ENCODE data around the gene STK39. TPM values are rescaled to one million over a fixed set of nuclear protein-coding genes. Genes with fewer than 3 reads are reported as not detected.

STK39 gene
- total and polyA plus RNA-seq, 2 experiments from 2014 or later, result 3.2 to 14.6 TPM

- TF ChIP-seq EZH2 (IDR thresholded peaks at IDR 0.05; ENCODE audit: insufficient read depth, poor library complexity, severe bottlenecking) (no peak), EZH2phosphoT487 (IDR thresholded peaks at IDR 0.05; ENCODE audit: insufficient read depth, low read depth) (no peak)
- H3K4me2 ChIP-seq (ENCODE audit: unreplicated experiment), result no peak overlapping the region
- no peaks in the 10 kb centered on the region for H3K9me2 ChIP-seq (ENCODE audit: insufficient read depth)
- H3F3A ChIP-seq (ENCODE audit: insufficient read depth), result no peaks in the 10 kb centered on the region
- H2AFZ ChIP-seq, result no peak overlapping the region
- H3K9ac ChIP-seq, result no peak overlapping the region
- no peak overlapping the region for H3K27ac ChIP-seq
- no peaks in the 10 kb centered on the region for H3K79me2 ChIP-seq (ENCODE audit: insufficient read depth)
- H4K20me1 ChIP-seq (ENCODE audit: insufficient read depth), result no peaks in the 10 kb centered on the region
- H3K36me3 ChIP-seq (ENCODE audit: low read depth), result no peaks in the 10 kb centered on the region
- H3K4me3 ChIP-seq, result no peak overlapping the region
- no peaks in the 10 kb centered on the region for H3K9me3 ChIP-seq (ENCODE audit: low read depth)
- no peak for DNase-seq
- WGBS, 2 experiments (ENCODE audit: low coverage in 1 of 2, low lambda C conversion rate in 2 of 2, missing lambda C conversion rate in 2 of 2), result 45 to 51% methylated on average over 9 of the region's 9 CpGs
- in situ Hi-C loops (cut with MboI), result no loop called here
- H3K27me3 ChIP-seq (replicated peaks; ENCODE audit: insufficient read depth), result no peaks in the 10 kb centered on the region
- H3K4me1 ChIP-seq (ENCODE audit: insufficient read depth), result peaks cover 6% of the 10 kb centered on the region
Observed at GRCh38 chr2:168146892-168147810, 100.2 kb downstream of the STK39 start.

- in situ Hi-C loops (cut with MboI), result no loop called here
Observed at GRCh38 chr2:168145426-168146310, 101.7 kb downstream of the STK39 start.

GRCh38 chr2:168145011-168145410 is 102.4 kb downstream of the STK39 start:
- 83 to 88% methylated on average over 2 of the region's 2 CpGs for WGBS, 2 experiments (ENCODE audit: low coverage in 1 of 2, low lambda C conversion rate in 2 of 2, missing lambda C conversion rate in 2 of 2)
- in situ Hi-C loops (cut with MboI), result no loop called here

More at GRCh38 chr2:168145426-168146310, 101.7 kb downstream of the STK39 start:
- no peak overlapping the region for H2AFZ ChIP-seq
- DNase-seq, result no peak
- no peaks in the 10 kb centered on the region for H3K27me3 ChIP-seq (replicated peaks; ENCODE audit: insufficient read depth)
- H4K20me1 ChIP-seq (ENCODE audit: insufficient read depth), result no peaks in the 10 kb centered on the region
- peaks cover 6% of the 10 kb centered on the region for H3K4me1 ChIP-seq (ENCODE audit: insufficient read depth)
- no peaks in the 10 kb centered on the region for H3K36me3 ChIP-seq (ENCODE audit: low read depth)
- H3K9ac ChIP-seq, result no peak overlapping the region
- no peak overlapping the region for H3K4me2 ChIP-seq (ENCODE audit: unreplicated experiment)
- H3K9me2 ChIP-seq (ENCODE audit: insufficient read depth), result no peaks in the 10 kb centered on the region
- 99% methylated on average over 3 of the region's 3 CpGs for WGBS, 2 experiments (ENCODE audit: low coverage in 1 of 2, low lambda C conversion rate in 2 of 2, missing lambda C conversion rate in 2 of 2)
- no peaks in the 10 kb centered on the region for H3F3A ChIP-seq (ENCODE audit: insufficient read depth)
- H3K9me3 ChIP-seq (ENCODE audit: low read depth), result no peaks in the 10 kb centered on the region
- H3K27ac ChIP-seq, result no peak overlapping the region
- no peaks in the 10 kb centered on the region for H3K79me2 ChIP-seq (ENCODE audit: insufficient read depth)
- H3K4me3 ChIP-seq, result no peak overlapping the region
- TF ChIP-seq EZH2 (IDR thresholded peaks at IDR 0.05; ENCODE audit: insufficient read depth, poor library complexity, severe bottlenecking) (no peak), EZH2phosphoT487 (IDR thresholded peaks at IDR 0.05; ENCODE audit: insufficient read depth, low read depth) (no peak)

GRCh38 chr2:168143813-168144212 is 103.6 kb downstream of the STK39 start:
- H3K4me1 ChIP-seq (ENCODE audit: insufficient read depth), result peaks cover 6% of the 10 kb centered on the region
- in situ Hi-C loops (cut with MboI), result no loop called here
- TF ChIP-seq EZH2phosphoT487 (IDR thresholded peaks at IDR 0.05; ENCODE audit: insufficient read depth, low read depth) (no peak), EZH2 (IDR thresholded peaks at IDR 0.05; ENCODE audit: insufficient read depth, poor library complexity, severe bottlenecking) (no peak)

More at GRCh38 chr2:168145011-168145410, 102.4 kb downstream of the STK39 start:
- Histone ChIP-seq H3K4me2 (ENCODE audit: unreplicated experiment) (no peak overlapping the region), H3K27ac (no peak overlapping the region), H3F3A (ENCODE audit: insufficient read depth) (no peaks in the 10 kb centered on the region), H3K9ac (no peak overlapping the region), H3K9me2 (ENCODE audit: insufficient read depth) (no peaks in the 10 kb centered on the region), H4K20me1 (ENCODE audit: insufficient read depth) (no peaks in the 10 kb centered on the region), H3K4me3 (no peak overlapping the region), H3K9me3 (ENCODE audit: low read depth) (no peaks in the 10 kb centered on the region), H2AFZ (no peak overlapping the region), H3K4me1 (ENCODE audit: insufficient read depth) (peaks cover 6% of the 10 kb centered on the region), H3K27me3 (replicated peaks; ENCODE audit: insufficient read depth) (no peaks in the 10 kb centered on the region), H3K36me3 (ENCODE audit: low read depth) (no peaks in the 10 kb centered on the region), H3K79me2 (ENCODE audit: insufficient read depth) (no peaks in the 10 kb centered on the region)
- TF ChIP-seq EZH2 (IDR thresholded peaks at IDR 0.05; ENCODE audit: insufficient read depth, poor library complexity, severe bottlenecking) (no peak), EZH2phosphoT487 (IDR thresholded peaks at IDR 0.05; ENCODE audit: insufficient read depth, low read depth) (no peak)
- no peak for DNase-seq

More at GRCh38 chr2:168143813-168144212, 103.6 kb downstream of the STK39 start:
- Histone ChIP-seq H3F3A (ENCODE audit: insufficient read depth) (no peaks in the 10 kb centered on the region), H3K27ac (no peak overlapping the region), H2AFZ (no peak overlapping the region), H3K36me3 (ENCODE audit: low read depth) (no peaks in the 10 kb centered on the region; the same call in 1 of the 2 replicates), H3K79me2 (ENCODE audit: insufficient read depth) (no peaks in the 10 kb centered on the region), H3K9me2 (ENCODE audit: insufficient read depth) (no peaks in the 10 kb centered on the region), H3K9ac (no peak overlapping the region), H4K20me1 (ENCODE audit: insufficient read depth) (no peaks in the 10 kb centered on the region), H3K4me3 (no peak overlapping the region), H3K9me3 (ENCODE audit: low read depth) (no peaks in the 10 kb centered on the region), H3K4me2 (ENCODE audit: unreplicated experiment) (no peak overlapping the region), H3K27me3 (replicated peaks; ENCODE audit: insufficient read depth) (no peaks in the 10 kb centered on the region)
- no peak for DNase-seq
- WGBS, 2 experiments (ENCODE audit: low coverage in 1 of 2, low lambda C conversion rate in 2 of 2, missing lambda C conversion rate in 2 of 2), result 98 to 99% methylated on average over 3 of the region's 3 CpGs

Measured in GM23248 (cell line).